Activated T-cell treated with anti-CD3 and anti-CD28 coated beads, Interleukin-2, amount 50 U/mL, for 24 hours (primary cell): ENCODE results near the gene FASN.

Experiments used
- DNase-seq: peaks from one replicate; pipeline ENCODE4 v3.0.0-alpha.2; 2020
- H3K27ac Mint-ChIP-seq: 2 replicates; pipeline ENCODE4 v1.8.0; 2020; ENCODE audit warnings: mild to moderate bottlenecking, mixed read lengths
- H3K27me3 Mint-ChIP-seq: 2 replicates; pipeline ENCODE4 v1.8.0; 2020; ENCODE audit warnings: mixed read lengths
- H3K36me3 Mint-ChIP-seq: 2 replicates; pipeline ENCODE4 v1.8.0; 2020; ENCODE audit warnings: low read depth, mixed read lengths
- H3K4me1 Mint-ChIP-seq: 2 replicates; pipeline ENCODE4 v1.8.0; 2020; ENCODE audit warnings: low read depth, mixed read lengths
- H3K4me3 Mint-ChIP-seq: 2 replicates; pipeline ENCODE4 v1.8.0; 2020; ENCODE audit warnings: mild to moderate bottlenecking, moderate library complexity, mixed read lengths
- H3K9me3 Mint-ChIP-seq: 2 replicates; pipeline ENCODE4 v1.8.0; 2020; ENCODE audit warnings: mixed read lengths

Gene FASN

GRCh38 chr17:82055965-82056728 is 41.9 kb downstream of the FASN start:
- no peaks in the 10 kb centered on the region for H3K27me3 Mint-ChIP-seq
- H3K4me3 Mint-ChIP-seq, result no peak overlapping the region
- H3K4me1 Mint-ChIP-seq, result peaks cover 15% of the 10 kb centered on the region
- peaks cover 76% of the 10 kb centered on the region for H3K36me3 Mint-ChIP-seq
- DNase-seq, result no peak
- H3K27ac Mint-ChIP-seq, result peak overlapping the region; percentile 47
- no peaks in the 10 kb centered on the region for H3K9me3 Mint-ChIP-seq

DNA sequence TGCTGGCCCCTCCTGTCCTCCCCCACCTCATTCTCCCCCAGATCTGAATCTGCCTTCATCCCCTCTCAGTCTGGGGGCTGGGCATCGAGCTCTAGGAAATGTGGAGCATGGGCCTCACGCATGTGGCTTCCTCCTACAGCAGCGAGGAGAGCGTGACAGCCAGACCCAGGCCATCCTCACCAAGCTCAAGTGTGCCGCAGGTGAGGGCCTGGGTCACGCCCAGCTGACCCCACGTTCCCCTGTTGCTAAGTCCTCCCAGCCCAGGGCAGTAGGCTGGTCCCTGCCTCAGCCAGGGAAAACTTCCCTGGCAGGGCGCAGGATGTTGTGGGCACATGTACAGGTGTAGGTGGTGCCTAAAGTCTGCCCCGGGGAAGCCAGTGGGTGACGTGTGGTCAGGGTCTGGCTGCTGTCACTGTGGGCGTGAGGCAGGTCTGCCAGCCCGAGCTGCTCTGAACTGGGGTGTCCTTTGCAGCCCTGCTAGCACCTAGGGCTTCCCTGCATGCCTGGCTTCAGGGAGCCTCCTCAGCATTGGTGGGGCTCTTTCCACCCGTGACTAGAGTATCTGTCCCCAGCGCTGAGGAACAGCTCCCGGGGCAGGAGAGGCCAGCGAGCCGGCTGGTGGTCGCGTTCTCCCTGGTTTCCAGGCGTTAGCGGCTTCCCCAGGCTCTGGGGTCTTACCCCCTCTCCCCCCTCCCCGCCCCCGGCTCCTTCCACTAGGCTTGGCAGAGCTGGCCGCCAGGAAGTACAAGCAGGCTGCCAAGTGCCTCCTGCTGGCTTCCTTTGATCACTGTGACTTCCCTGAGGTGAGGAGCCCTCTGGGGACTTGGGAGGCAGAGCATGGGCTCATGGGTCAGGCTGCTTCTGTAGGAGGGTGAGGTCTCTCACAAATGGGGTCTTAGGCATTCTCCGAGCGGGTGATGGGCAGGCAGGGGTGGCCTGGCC is 42.7 kb downstream of the FASN start:
- Mint-ChIP-seq H3K27me3 (no peaks in the 10 kb centered on the region), H3K36me3 (peaks cover 69% of the 10 kb centered on the region), H3K27ac (peak overlapping the region; percentile 47), H3K9me3 (no peaks in the 10 kb centered on the region), H3K4me1 (peaks cover 21% of the 10 kb centered on the region), H3K4me3 (no peak overlapping the region)
- DNase-seq, result no peak

DNA sequence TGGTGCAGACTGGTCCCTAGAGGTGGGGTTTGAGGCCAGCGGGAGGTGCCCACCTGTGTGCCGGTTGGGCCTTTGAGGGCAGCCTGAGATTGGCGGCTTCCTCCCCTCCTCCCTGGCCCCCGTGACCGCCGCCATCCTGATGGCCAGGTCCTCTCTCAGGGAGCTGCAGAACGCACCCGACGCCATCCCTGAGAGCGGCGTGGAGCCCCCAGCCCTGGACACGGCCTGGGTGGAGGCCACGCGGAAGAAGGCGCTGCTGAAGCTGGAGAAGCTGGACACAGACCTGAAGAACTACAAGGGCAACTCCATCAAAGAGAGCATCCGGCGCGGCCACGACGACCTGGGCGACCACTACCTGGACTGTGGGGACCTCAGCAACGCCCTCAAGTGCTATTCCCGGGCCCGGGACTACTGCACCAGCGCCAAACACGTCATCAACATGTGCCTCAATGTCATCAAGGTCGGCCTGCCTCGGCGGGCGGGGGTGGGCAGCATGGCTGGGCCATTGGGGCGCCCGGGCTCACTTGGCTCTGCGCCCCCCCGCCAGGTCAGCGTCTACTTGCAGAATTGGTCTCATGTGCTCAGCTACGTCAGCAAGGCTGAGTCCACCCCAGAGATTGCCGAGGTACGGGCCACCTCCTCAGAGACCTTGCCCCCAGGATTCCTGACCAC is 43.5 kb downstream of the FASN start:
- peak overlapping the region; percentile 47 for H3K27ac Mint-ChIP-seq
- DNase-seq, result no peak
- no peak overlapping the region for H3K4me3 Mint-ChIP-seq
- H3K36me3 Mint-ChIP-seq, result peaks cover 63% of the 10 kb centered on the region
- peaks cover 24% of the 10 kb centered on the region for H3K4me1 Mint-ChIP-seq
- no peaks in the 10 kb centered on the region for H3K9me3 Mint-ChIP-seq
- no peaks in the 10 kb centered on the region for H3K27me3 Mint-ChIP-seq

GRCh38 chr17:82053556-82054263 is 44.3 kb downstream of the FASN start:
- no peaks in the 10 kb centered on the region for H3K9me3 Mint-ChIP-seq
- H3K27ac Mint-ChIP-seq, result peak overlapping the region; percentile 77
- H3K4me3 Mint-ChIP-seq, result peak overlapping the region; percentile 89
- no peak for DNase-seq
- peaks cover 24% of the 10 kb centered on the region for H3K4me1 Mint-ChIP-seq
- H3K27me3 Mint-ChIP-seq, result no peaks in the 10 kb centered on the region
- peaks cover 58% of the 10 kb centered on the region for H3K36me3 Mint-ChIP-seq

DNA sequence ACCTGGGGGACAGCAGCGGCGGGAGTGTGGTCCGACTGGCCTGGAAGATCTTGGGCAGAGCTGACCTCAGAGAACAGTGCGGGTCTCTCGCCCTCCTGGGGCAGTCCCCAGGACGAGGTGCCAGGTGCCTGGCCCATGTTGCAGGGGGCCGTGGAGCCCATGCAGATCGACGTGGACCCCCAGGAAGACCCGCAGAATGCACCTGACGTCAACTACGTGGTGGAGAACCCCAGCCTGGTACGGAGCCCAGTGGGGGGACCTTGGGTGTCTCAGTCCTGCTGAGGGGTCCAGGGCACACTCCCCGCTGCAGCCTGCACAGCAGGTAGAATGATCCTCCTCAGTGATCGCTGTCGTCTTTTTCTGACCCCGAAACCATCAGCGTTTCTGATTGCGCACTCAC is 44.9 kb downstream of the FASN start:
- no peak for DNase-seq
- peaks cover 24% of the 10 kb centered on the region for H3K4me1 Mint-ChIP-seq
- H3K27ac Mint-ChIP-seq, result peak overlapping the region; percentile 77
- H3K4me3 Mint-ChIP-seq, result peak overlapping the region; percentile 89
- H3K36me3 Mint-ChIP-seq, result peaks cover 54% of the 10 kb centered on the region
- no peaks in the 10 kb centered on the region for H3K9me3 Mint-ChIP-seq
- no peaks in the 10 kb centered on the region for H3K27me3 Mint-ChIP-seq

- H3K4me3 Mint-ChIP-seq, result peak overlapping the region; percentile 89
- peak overlapping the region; percentile 77 for H3K27ac Mint-ChIP-seq
- no peaks in the 10 kb centered on the region for H3K9me3 Mint-ChIP-seq
- DNase-seq, result no peak
- no peaks in the 10 kb centered on the region for H3K27me3 Mint-ChIP-seq
- H3K4me1 Mint-ChIP-seq, result peaks cover 24% of the 10 kb centered on the region
- peaks cover 51% of the 10 kb centered on the region for H3K36me3 Mint-ChIP-seq
These were observed 45.4 kb downstream of the FASN start for GRCh38 chr17:82052638-82053059.

DNA sequence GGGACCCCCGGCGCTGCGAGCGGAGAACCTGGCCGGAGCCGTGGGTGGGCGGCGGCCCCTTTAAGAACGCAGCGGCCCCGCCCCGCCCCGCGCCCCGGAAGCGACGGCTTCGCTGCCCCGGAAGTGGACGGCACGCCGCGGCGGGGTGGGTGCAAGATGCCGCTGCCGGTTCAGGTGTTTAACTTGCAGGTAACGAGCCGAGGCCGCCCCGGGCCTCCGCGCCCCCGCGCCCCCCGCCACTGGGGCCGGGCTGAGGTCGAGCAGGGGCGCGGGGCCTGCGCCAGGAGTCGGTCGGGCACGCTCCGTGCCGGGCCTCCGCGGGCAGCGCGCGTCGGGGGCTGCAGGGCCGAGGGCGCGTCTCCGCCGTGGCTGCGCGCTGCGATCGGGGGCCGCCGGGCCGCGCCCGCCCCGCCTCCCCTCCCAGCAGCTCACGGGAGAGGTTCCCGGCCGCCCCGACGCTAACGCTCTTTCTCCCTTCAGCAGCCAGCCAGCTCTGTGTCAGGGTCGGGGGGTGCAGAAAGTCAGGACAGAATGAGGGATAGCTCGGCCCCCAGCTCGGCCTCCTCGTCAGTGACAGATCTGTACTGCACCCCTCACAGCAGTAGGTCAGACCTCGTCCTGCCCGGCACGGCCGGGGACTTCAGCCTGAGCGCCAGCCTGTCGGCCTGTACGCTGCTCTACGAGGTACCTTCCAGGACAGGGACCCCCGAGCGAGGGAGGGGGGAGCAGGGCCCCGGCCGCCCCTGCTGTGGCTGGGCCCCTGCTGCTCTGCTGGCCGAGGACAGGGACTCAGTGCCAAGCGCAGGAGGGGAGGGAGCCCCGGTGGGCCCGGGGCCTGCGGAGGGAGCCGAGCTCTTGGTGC is 46.0 kb downstream of the FASN start, which contains the start of the genes GPS1 and RFNG:
TSS of gene GPS1 (plus strand) at position 123 of the 862 bp plus-strand sequence. CDS start at position 157, 34 bp downstream.
TSS of gene RFNG (minus strand) at position 36 of the 862 bp plus-strand sequence. CDS start 45 bp downstream, outside the sequence.
- Mint-ChIP-seq H3K36me3 (peaks cover 53% of the 10 kb centered on the region), H3K4me3 (peak within 1 kb of the TSS; percentile 89), H3K4me1 (peaks cover 28% of the 10 kb centered on the region), H3K27me3 (no peaks in the 10 kb centered on the region), H3K27ac (peak within 1 kb of the TSS; percentile 89), H3K9me3 (no peaks in the 10 kb centered on the region)
- peak; percentile 90 for DNase-seq

GRCh38 chr17:82050761-82051641 is 47.0 kb downstream of the FASN start:
- no peaks in the 10 kb centered on the region for H3K9me3 Mint-ChIP-seq
- no peak for DNase-seq
- H3K27me3 Mint-ChIP-seq, result no peaks in the 10 kb centered on the region
- peak overlapping the region; percentile 86 for H3K4me3 Mint-ChIP-seq
- peaks cover 44% of the 10 kb centered on the region for H3K36me3 Mint-ChIP-seq
- peak overlapping the region; percentile 89 for H3K27ac Mint-ChIP-seq
- H3K4me1 Mint-ChIP-seq, result peaks cover 28% of the 10 kb centered on the region

DNA sequence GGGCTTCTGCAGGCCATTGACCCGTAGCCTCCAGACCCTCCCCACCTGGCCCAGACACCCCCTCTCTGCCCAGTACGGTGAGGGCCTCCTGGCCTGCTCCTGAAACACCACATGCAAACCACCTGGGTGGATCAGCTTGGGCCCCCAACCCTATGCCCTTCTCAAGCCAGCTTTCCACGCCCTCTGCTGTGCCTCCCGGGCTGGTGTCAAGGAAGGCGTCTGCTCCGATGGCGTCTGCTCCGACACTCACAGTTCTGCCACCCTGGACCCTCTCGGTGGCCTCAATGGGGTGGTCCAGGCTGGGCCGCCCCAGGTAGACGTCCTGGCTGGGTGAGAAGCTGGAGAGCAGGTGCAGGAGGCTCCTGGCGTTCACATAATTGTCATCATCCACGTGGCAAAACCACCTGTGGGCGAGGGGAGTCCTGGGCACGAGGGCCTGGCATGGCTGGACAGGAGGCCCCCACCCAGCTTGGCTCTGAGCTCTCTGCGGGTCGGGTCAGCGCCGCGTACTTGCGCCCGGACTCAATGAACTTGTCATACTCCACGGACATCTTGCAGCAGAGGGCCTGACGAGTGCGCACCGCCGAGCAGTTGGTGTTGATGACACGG is 47.8 kb downstream of the FASN start:
- Mint-ChIP-seq H3K27me3 (no peaks in the 10 kb centered on the region), H3K9me3 (no peaks in the 10 kb centered on the region), H3K27ac (peak overlapping the region; percentile 89), H3K4me3 (peak overlapping the region; percentile 86), H3K36me3 (peaks cover 39% of the 10 kb centered on the region), H3K4me1 (peaks cover 28% of the 10 kb centered on the region)
- no peak for DNase-seq

DNA sequence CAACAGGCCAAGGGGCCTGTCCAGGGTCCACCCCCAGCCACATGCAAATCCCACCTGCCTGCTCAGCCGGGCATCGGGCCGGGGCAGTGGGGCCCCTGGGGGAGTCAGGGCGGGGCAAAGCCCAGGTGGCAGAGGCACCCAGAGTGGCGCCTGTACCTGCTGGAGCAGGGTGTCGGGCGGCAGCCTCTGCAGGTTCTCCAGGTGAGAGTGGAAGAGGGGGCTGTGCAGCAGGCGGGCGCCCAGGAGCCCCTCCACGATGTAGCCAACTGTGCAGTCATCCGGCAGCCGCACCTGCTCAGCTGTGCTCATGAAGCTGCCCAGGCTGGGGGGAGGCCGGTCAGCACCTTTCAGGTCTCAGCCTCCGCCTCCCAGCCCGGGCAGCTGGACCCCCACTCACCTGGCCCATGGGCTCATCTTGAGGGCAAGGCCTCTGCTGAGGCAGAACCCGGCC is 48.5 kb downstream of the FASN start:
- peak overlapping the region; percentile 86 for H3K4me3 Mint-ChIP-seq
- H3K36me3 Mint-ChIP-seq, result peaks cover 32% of the 10 kb centered on the region
- no peak for DNase-seq
- H3K27me3 Mint-ChIP-seq, result no peaks in the 10 kb centered on the region
- H3K27ac Mint-ChIP-seq, result no peak overlapping the region
- H3K4me1 Mint-ChIP-seq, result peaks cover 26% of the 10 kb centered on the region
- H3K9me3 Mint-ChIP-seq, result no peaks in the 10 kb centered on the region

- no peaks in the 10 kb centered on the region for H3K9me3 Mint-ChIP-seq
- H3K27me3 Mint-ChIP-seq, result no peaks in the 10 kb centered on the region
- no peak for DNase-seq
- H3K36me3 Mint-ChIP-seq, result peaks cover 27% of the 10 kb centered on the region
- H3K4me3 Mint-ChIP-seq, result no peak overlapping the region
- H3K4me1 Mint-ChIP-seq, result peaks cover 26% of the 10 kb centered on the region
- H3K27ac Mint-ChIP-seq, result no peak overlapping the region
These were observed 48.9 kb downstream of the FASN start for GRCh38 chr17:82049106-82049505.

DNA sequence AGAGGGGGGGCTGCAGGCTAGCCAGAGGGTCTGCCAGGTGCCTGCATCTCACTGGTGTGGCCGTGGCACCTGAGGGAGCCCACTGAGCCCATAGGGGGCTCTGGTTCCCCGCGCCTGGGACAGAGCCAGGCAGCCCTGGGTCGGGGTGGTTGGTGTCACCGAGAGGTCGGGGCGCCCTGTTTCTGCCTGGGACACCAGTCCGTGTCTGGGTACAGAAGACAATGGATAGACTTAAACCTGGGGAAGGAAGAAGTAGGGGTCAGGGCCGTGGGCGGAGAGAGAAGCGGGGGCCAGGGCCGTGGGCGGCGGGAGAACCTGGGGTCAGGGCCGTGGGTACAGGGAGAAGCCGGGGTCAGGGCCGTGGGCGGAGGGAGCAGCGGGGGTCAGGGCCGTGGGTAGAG is 49.5 kb downstream of the FASN start:
- no peak overlapping the region for H3K4me3 Mint-ChIP-seq
- H3K9me3 Mint-ChIP-seq, result no peaks in the 10 kb centered on the region
- H3K27me3 Mint-ChIP-seq, result no peaks in the 10 kb centered on the region
- no peak overlapping the region for H3K27ac Mint-ChIP-seq
- H3K4me1 Mint-ChIP-seq, result peaks cover 24% of the 10 kb centered on the region
- no peak for DNase-seq
- peaks cover 22% of the 10 kb centered on the region for H3K36me3 Mint-ChIP-seq
